Measurements from ENCODE around the gene FOXO1.
"Not testable (repeated sequence)": the region's sequence is repeated elsewhere in the genome, so short reads cannot be mapped to it uniquely, and the experiment has no call there.

FOXO1 gene

DNA sequence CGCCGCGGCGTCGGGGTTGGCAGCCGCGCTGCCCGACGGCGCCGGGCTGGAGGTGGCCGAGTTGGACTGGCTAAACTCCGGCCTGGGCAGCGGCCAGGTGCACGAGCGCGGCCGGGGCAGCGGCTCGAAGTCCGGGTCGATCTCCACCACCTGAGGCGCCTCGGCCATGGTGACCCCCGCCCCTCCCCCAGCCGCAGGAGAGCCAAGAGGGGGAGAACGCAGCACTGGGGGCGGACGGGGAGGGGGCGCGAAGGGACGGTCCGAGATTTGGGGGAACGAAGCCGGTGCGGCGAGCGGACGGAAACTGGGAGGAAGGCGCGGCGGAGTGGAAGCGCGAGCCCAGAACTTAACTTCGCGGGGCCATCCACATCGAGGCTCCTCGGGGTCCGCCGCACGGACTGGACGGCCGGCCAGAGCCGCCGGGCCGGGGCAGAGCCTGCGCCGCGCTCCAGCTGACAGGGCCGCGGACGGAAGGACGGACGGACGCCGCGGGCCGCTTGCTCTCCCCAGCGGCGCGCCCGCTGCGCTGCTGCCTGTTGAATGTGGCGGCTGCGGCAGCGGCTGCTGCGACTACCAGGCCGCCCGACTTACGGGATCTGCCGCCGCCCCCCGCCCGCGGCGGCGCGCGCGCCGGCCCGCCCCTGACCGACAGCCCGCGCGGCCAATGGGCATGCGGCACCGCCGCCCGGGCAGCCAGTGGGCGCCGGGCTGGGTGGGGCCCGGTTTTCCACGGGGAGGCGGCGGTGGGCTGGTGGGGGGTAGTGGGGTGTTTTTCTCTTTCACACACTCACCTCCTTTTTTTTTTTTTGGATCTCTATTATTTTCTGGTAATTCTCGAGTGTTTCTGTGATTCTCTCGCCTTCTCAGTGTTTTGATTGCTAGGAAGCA, at the start of gene FOXO1:
TSS of gene FOXO1 (minus strand) at position 597 of the 888 bp plus-strand sequence. CDS start at position 168, 429 bp downstream.
- DNase-seq: peak; percentile 72

DNA sequence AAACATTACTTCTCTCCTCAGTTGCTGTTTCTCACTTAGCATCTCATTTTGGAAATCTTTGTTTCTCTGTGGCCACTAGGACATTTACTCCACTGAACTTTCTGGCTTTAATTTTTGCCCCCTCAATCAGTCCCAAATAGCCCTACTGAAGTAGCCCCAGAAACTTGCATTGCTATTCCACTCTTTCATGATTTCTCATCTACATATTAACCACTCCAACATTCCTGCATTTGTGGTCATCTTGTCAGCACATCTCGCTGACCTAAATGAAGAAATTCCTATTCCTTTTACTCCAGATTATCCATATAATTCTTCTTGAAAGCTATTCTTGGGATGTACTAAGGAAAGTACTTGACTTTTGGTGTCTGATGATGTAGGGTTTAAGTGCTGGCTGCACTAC, 48.0 kb upstream of the FOXO1 start:
- not testable (repeated sequence) for DNase-seq

DNA sequence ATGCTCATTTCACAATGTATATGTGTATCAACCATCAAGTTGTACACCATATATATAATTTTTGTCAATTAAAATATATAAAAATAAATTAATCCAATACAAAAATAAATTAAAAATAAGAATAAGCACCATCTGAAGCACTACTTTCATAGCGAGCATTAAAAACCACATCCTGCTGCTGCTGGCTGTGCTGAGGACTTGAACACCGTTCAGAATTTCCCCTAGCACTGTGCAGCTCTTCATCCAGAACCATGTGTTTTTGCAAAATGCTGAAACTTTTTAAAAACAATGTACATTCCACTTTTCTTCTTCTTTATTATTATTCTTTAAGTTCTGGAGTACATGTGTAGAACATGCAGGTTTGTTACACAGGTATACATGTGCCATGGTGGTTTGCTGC, 40.0 kb upstream of the FOXO1 start:
- no peak for DNase-seq

DNA sequence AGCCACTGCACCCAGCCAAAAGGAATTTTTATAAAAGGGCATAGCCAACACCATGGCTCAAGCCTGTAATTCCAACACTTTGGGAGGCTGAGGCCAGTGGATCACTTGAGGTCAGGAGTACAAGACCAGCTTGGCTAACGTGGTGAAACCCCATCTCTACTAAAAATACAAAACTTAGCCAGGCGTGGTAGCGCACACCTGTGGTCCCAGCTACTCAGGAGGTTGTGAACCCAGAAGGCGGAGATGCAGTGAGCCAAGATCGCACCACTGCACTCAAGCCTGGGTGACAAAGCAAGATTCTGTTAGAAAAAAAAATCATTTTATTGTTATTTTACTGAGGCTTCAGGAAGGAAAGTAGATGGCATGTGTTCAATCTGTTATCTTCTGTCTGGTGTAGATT, 31.3 kb upstream of the FOXO1 start:
- no peak for DNase-seq

DNA sequence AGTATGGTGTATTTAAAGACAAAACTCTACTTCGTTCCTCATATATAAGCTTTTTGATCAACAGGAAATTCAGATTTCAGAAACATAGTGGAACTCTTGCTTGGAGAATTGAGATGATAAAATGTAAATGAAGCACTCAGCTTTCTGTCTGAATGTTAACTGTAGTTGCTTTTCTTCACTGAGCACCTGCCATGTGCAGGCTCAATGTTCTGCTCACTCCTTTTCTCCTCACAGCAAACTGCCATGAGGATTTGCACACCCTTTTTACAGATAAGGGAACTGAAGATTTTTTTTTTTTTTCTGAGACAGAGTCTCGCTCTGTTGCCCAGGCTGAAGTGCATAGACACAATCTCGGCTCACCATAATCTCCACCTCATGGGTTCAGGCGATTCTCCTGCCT, 28.0 kb upstream of the FOXO1 start:
- no peak for DNase-seq

DNA sequence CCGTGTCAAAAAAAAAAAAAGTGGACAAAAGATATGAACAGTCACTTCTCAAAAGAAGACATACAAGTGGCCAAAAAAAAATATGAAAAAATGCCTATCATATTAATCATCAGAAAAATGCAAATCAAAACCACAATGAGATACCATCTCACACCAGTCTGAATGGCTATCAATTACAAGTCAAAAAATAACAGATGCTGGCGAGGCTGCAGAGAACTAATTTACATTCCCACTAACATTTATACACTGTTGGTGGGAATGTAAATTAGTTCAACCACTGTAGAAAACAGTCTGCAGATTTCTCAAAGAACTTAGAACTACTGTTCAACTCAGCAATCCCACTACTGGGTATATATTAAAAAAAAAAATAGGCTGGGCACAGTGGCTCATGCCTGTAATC, 26.5 kb upstream of the FOXO1 start:
- DNase-seq: peak; percentile 11

DNA sequence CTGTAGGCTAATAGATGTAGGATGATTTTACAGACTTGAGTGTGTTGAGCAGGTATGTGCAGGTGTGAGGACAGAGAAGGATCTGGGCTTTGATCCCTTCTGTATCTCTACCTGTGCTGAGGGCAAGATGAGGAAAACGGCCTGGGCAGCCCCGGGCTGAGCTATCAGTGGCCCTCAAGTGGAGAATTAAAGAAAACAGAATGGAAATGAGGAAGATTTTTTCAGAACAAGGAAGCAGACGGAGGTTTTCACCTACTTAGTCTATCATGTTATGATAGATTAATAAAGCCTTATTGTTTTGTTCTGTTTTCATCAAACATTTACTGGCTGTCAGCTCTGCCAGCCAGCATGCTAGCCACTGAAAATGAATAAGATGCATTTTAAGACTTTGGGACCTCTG, 22.3 kb upstream of the FOXO1 start:
- DNase-seq: no peak

DNA sequence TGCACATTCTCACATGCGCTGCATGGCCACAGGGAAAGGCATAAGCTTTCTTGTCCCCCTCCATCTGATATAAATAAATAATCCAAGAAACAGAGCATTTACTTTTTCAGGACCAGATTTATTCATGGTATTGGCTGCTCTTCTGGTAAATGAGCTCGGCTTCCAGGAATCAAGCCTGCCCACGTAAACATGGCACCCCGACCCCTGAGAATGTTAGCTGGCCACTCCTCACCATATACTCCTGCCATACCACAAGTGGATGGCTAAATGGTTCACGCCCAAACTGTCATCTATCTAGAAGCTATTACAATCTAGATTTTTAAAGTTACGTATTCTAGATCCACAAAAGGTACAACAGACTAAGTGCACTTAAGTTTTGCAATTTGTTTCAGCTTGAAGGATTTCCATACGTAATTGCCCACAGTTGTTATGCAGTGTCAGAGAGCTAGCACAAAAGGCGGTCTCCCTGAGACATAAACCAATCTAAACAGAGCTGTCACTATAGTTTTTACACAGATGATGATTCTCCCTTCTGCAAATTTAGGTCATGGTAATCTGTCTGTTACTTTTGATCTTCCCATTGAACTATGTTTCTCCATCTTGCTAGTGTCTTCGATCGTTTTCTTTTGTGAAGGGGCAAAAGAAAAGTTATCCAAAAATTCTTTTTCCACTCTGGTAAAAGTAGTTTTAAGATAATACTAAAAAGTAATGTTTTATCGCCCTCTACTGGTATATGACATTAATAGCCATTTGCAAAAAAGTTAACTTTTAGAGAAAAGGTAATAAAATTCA, 16.2 kb upstream of the FOXO1 start:
- DNase-seq: no peak

DNA sequence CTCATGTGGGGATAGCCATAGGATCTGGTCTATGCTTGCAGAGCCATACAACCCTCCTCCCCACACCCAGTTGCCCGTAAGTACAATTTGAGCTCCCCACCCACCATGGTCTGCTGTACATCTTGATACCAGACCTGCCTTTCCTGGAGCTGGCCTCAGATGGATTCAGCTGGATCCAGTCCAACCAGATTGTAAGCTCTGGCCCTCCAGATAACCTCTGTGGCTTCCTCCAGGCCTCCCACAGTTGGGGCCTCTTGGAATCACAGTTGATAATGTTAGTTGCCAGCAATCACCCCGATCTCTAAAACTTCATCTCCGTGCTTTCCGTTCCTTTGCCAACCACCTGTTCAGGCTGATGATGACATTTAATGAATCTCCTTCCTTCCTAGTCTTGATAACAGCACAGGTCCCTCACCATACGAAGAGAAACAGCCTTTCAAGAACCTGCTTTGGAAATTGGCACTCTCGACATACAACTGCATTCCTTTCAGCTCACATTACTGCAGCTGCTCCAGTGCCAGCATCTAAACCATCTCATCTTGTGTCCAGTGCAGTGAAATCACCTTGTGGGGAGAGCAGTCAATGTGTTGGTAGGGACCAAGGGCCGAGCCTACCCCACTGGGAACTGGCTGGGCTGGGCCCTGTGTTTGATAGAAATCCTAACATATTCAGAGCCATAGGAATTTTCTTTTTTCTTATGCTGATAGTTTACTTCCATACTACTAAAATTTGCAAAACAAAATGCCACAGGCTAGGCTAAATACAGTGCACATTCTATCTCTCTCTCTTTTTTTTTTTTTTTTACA, 15.1 kb upstream of the FOXO1 start:
- DNase-seq: peak; percentile 79

DNA sequence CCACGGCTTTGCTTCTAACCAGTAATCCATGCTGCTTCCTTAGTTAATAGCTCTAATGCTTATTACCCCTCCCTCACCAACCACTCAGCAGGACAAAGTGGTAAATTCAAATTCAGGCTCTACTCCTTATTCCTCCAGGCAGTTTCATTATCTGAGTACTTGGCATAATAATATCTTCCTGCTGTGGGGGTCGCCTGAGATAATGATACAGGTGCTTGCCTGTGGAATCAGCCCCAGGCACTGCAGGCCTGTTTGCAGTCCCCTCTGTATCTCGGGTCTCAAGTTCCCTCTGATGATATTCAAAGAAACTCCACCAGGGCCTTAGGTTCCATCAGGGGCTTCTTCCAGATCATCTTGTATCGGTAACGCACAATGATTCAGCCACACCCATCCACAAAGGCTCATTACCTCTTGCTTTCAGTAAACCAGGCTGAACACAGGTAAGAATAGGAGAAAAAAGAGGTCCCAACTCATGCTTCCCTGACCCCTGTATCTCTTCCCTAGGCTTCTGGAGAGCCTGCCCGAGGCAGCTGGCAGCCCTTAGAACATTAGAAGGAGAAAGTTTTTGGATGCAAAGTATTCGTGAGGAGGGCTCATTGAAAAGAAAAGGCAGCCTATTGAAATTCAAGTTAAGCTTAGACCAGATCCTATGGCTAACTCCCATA, 14.3 kb upstream of the FOXO1 start:
- no peak for DNase-seq

DNA sequence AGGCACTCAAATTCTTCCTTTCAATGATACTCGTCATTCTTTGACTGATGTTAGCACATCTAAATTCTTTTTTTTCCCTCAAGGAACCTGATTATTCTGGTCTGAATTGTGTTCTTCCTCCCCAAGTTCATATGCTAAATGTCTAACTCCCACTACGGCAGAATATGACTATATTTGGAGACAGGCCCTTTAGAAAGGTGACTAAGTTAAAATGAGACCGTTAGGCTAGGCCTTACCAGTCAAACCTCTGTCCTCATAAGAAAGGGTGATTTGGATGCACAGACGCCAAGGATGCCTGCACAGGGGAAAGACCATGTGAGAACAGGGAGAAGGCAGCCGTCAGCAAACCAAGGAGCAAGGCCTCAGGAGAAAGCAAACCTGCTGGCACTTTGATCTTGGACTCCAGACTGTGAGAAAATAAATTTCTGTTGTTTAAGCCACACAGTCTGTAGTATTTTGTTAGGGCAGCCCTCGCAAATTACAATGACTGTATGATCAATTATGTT, 13.1 kb upstream of the FOXO1 start:
- DNase-seq: no peak

DNA sequence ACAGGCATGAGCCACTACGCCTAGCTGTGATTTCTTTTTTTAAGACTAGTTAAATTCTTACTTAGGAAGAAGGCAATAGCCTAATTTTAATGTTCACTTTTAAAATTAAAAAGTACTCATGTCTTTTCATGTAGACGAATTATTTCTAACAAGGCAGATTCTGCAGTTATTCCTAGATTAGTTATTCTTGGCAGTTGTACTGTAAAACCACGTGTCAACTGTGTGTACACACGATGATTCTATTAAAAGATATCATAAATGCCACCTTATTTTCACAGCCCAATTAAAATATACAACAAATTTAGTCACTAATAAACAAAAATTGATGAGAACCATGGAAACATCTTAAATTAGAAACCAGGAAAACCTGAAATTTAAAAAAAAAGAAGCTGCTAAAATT, 10.6 kb upstream of the FOXO1 start:
- DNase-seq: no peak

DNA sequence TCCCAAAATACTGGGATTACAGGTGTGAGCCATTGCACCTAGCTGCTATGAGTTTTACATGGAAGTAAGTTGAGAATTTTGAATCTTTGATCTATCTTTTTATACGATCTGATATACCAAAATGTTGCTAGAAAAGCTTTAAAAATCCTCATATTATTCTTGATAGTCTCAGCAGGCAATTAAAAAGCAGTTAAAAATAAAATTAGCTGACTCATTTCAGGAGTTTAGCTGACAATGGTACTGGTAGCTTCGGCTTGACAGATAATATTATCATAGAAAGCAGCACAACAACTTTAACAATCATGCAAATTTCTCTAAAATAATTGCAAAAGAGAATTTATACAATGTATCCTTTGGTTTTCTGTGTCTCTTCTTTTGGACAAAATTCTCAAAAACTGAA, 9.6 kb upstream of the FOXO1 start:
- no peak for DNase-seq

DNA sequence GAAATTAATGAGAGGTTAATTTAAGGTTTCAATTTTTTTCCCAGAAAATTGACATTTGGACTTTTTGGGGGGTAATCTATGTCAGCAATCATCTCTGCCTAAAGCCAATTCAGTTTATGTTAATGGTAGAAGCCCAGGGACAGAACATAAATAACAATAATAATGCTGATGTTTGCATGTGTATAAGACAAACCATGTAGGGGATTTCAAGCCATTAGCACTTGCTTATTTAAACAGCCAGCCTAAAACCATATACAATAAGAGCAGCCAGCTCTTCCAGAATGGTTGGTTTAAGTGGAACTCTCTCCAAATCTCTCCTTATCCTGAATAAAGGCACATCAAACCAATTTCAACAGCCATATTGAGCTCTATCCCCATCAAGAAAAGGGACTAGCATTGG, 7.0 kb upstream of the FOXO1 start:
- DNase-seq: no peak

DNA sequence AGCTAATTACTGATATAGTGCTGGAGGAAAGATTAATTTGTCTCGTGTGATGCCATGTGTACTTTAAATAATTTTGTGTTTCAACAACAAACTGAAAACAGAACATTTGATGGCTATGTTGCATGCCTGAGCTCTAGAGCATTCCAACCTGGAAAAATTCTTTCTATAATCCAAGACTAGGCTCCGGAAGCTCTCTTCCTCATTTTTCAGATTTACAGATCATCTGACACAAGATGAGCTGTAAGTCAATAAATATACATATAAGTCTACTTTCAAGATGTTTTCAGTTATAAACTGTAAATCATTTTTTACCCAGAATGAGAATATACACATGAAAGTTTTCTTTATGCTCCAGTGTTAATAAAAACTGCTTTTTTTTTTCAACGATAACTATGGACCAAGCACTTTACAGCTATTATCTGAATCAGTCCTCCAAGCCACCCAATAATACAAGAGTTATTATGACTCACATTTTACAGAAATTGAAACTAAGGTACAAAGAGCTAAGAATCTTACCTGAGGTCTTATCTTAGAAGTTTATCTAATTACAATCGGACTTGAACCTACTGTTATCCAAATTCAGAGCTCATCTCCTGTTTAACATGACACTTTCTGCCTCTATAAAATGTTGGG, 6.4 kb upstream of the FOXO1 start:
- DNase-seq: peak; percentile 28

DNA sequence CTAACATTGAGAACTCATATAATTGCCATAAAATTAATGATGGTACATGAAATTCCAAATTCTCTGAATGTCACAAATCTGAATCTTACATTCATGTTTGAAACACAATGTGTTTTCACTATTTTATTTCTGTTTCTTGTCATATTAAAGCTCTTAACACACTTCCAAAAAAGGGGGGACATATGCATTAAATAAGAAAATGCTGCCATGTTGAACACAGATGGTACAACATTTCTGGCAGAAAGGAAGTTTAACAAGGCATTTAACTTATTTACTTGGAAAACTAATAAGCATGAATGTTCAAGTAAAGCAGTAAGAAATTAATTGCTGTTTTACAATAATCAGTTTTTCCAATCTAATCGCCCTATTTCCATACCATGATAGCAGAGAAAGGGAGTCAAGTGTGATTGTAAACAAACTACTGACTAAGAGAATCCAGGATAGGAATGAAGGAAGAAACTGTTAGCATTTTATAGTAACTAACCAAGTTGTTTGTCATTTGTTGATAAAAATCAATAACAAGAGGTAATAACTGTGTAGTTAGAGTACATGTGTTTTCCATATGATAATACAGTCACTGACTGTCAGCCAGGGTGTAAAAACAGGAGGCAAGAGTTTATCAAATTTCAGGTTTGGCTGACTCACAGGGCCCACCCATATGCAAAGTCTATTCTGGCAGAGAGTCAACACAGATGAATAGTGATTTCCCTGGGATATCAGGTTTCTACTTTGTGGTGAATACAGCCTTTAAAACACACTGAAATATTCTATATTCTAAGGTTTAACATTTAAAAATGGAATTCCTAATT, 5.7 kb upstream of the FOXO1 start:
- peak; percentile 77 for DNase-seq

DNA sequence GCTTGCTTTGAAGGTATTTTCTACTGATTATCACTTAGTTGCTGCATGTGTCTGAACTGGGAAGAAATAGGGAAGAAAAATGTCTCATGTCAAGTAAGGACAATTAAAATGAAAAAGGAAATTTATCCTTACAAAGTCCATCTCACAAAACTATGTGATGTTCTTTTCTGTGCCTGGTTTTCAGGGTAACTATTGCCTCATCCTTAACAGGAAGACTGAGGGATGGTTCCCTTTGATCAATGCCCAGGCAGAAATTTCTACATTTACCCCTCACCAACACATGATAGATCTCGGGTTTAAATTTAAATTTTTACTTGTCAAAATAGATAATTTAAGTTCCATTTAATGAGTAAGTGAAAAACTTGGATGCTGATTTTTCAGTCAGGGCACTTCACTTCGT, 3.9 kb upstream of the FOXO1 start:
- DNase-seq: no peak

DNA sequence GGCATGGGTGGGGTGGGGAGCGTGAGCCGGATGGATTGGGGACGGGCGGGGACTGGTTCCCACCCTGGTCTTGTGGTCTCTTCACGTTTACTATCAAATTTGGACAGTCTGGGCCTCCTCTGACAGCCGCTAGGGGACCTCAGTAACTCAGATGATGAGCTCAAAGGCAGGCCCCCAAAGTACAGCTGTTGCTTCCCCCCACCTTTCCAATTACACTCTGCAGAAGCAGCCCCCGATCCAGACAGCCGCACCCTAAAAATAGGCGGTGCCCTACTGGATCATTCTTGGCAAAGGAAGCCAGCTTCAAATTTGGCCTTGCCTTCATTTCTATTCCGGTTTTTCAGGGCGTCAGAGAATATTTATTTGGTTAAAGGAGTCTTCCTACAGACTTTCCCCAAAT, 1.9 kb upstream of the FOXO1 start:
- no peak for DNase-seq

DNA sequence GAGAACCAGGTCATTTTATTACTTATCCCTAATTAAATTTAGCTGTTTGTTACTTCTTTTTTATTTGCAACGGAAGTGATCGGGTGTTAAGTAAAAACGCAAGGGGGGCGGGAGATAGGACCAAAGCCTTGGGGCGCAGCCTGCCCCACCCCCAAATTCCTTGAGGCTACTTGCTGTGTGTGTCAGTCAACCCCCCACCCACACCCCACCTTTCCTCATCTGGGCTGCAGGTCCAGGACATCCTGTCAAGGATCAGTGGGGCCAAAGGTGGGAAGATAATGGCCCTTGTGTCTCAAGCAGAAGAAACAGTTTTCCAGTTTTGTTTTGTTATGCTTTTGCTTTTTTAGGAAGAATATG, 1.2 kb upstream of the FOXO1 start:
- no peak for DNase-seq

DNA sequence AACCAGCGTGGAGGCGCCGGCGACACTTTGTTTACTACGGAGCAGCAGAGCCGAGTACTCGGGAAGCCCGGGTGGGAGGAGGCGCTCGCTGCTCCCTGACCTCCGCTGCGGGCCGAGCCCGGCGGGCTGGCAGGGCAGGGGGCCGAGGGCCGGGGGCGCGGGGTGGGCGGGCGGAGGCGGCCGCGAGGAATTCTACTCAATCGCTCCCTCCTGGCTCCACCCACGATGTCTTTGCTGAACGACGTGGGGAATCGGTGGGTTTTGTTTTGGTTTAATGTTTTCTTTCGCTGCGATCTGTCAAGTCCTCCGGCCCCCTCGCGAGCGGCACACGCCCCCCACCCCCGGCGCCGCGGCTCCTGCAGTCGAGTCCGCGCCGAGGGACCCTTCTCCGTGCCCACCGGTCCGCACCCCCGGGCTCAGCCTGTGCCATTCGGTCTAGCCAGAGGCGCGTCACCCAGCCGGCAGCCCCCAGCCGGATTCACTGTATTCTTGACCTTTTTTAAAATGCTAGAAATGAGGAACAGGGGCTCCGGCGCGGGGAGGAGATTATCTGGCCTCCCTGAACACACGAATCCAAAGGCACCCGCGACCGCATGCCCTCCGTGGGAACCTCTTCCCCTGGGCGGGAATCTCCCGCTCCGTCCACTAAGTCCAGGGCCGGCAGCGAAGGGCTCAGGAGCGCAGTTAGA, 636 bp upstream of the FOXO1 start:
- DNase-seq: no peak
